CD4-positive, alpha-beta T cell treated with Interleukin-15 for 1 hour (primary cell): ENCODE measurements around the gene GPHA2.
A peak's percentile ranks its signal among the peaks of the same experiment; 100 is the strongest.

Source experiments
- DNase-seq: peaks from one replicate; pipeline ENCODE4 v3.0.0-alpha.2; 2020

Gene GPHA2

GRCh38 chr11:64888729-64889511, 46.8 kb downstream of the GPHA2 start:
- no peak for DNase-seq

- no peak for DNase-seq
Measured at GRCh38 chr11:64888406-64888728, 47.3 kb downstream of the GPHA2 start.

GRCh38 chr11:64887757-64888405, 47.8 kb downstream of the GPHA2 start:
- peak; percentile 81 for DNase-seq

- DNase-seq = no peak
Measured at GRCh38 chr11:64887234-64887756, 48.4 kb downstream of the GPHA2 start.

- peak; percentile 62 for DNase-seq
Measured at GRCh38 chr11:64885367-64886286, 50.1 kb downstream of the GPHA2 start.
